Activated CD8-positive, alpha-beta T cell treated with anti-CD3 and anti-CD28 coated beads for 36 hours (primary cell): ENCODE results near the gene GPC2. TPM values are rescaled to one million over a fixed set of nuclear protein-coding genes. Genes with fewer than 3 reads are reported as not detected.
A peak's percentile ranks its signal among the peaks of the same experiment; 100 is the strongest.

Experiments used
- ATAC-seq: fragments of 200-7000 bp; cut with Tn5 transposase; one replicate; pipeline ENCODE4 v1.10.0; 2021; ENCODE audit warnings: mild to moderate bottlenecking, moderate library complexity
- CTCF ChIA-PET: fragments of 350-600 bp; sonication (Branson Sonifier 250); formaldehyde crosslinking; loops from one replicate; lab custom pipeline; 2021; ENCODE audit warnings: antibody characterized with exemption; lab: Charles Lee
- POLR2A ChIA-PET: fragments of 350-600 bp; sonication (Branson Sonifier 250); formaldehyde crosslinking; loops from one replicate; lab custom pipeline; 2021; ENCODE audit warnings: antibody characterized with exemption; lab: Charles Lee
- DNase-seq: peaks from one replicate; pipeline ENCODE4 v3.0.0-alpha.2; 2020
- H3K27ac Mint-ChIP-seq: one replicate; pipeline ENCODE4 v1.8.0; 2021; ENCODE audit warnings: mild to moderate bottlenecking, mixed read lengths
- H3K27me3 Mint-ChIP-seq: one replicate; pipeline ENCODE4 v1.8.0; 2021; ENCODE audit warnings: mixed read lengths
- H3K36me3 Mint-ChIP-seq: one replicate; pipeline ENCODE4 v1.8.0; 2021; ENCODE audit warnings: low read depth, mixed read lengths
- H3K4me1 Mint-ChIP-seq: one replicate; pipeline ENCODE4 v1.8.0; 2021; ENCODE audit warnings: low read depth, mixed read lengths
- H3K4me3 Mint-ChIP-seq: one replicate; pipeline ENCODE4 v1.8.0; 2021; ENCODE audit warnings: mild to moderate bottlenecking, moderate library complexity, mixed read lengths
- H3K9me3 Mint-ChIP-seq: one replicate; pipeline ENCODE4 v1.8.0; 2021; ENCODE audit warnings: mixed read lengths
- CTCF ChIP-seq: fragments of 200-600 bp; IDR thresholded peaks from one replicate; pipeline ENCODE4 v1.8.0; 2022; ENCODE audit warnings: antibody characterized with exemption, mild to moderate bottlenecking
- intact Hi-C: fragments of 100-400 bp; cut with micrococcal nuclease; formaldehyde crosslinking; loops from one replicate; pipeline ENCODE4 v1.10.0; 2022
- total RNA-seq, 2 experiments: library from RNA; stranded (reverse); gene quantifications; one replicate each; pipeline ENCODE4 v1.2.3, GENCODE V29; 2021

The GPC2 gene
- total RNA-seq, 2 experiments from 2014 or later = 3.7 to 4.3 TPM

GRCh38 chr7:100160067-100160466 is 17.1 kb downstream of the GPC2 start:
- ChIA-PET CTCF (interaction anchor here (0.9 to 1.6 kb wide), 2 partner anchors 29 to 57 kb away, joined by 3 to 5 read pairs; no protein-coding TSS in a partner anchor), POLR2A (interaction anchor here (1.2 to 1.4 kb wide), 2 partner anchors 8 to 11 kb away, joined by 6 to 8 read pairs; partner anchors contain the start of genes GAL3ST4 and LAMTOR4)
- H3K9me3 Mint-ChIP-seq = no peaks in the 10 kb centered on the region
- no peak for TF ChIP-seq CTCF
- no peaks in the 10 kb centered on the region for H3K27me3 Mint-ChIP-seq
- ATAC-seq (no peak), DNase-seq (no peak)
- intact Hi-C loops = no loop called here
- peaks cover 46% of the 10 kb centered on the region for H3K4me1 Mint-ChIP-seq
- H3K36me3 Mint-ChIP-seq = peaks cover 9% of the 10 kb centered on the region
- H3K27ac Mint-ChIP-seq = no peak overlapping the region
- peak overlapping the region; percentile 67 for H3K4me3 Mint-ChIP-seq

- POLR2A ChIA-PET = interaction anchor here (0.6 to 1.2 kb wide), 3 partner anchors 9 to 41 kb away, joined by 3 to 8 read pairs (median 3); partner anchors contain the start of gene GAL3ST4
- DNase-seq (no peak), ATAC-seq (no peak)
- Mint-ChIP-seq H3K27me3 (no peaks in the 10 kb centered on the region), H3K36me3 (peaks cover 11% of the 10 kb centered on the region), H3K4me1 (peaks cover 45% of the 10 kb centered on the region), H3K27ac (peak overlapping the region; percentile 88), H3K9me3 (no peaks in the 10 kb centered on the region), H3K4me3 (peak overlapping the region; percentile 67)
- CTCF ChIA-PET = interaction anchor here (0.9 to 2.4 kb wide), 3 partner anchors 12 to 58 kb away, joined by 3 to 8 read pairs (median 6); no protein-coding TSS in a partner anchor
- no peak for TF ChIP-seq CTCF
- intact Hi-C loops = no loop called here
Observed at GRCh38 chr7:100159099-100159623, 18.0 kb downstream of the GPC2 start.

- ChIA-PET POLR2A (interaction anchor here (0.6 to 1.8 kb wide), 7 partner anchors 9 to 33 kb away, joined by 3 to 11 read pairs (median 3); partner anchors contain the start of genes GAL3ST4 and LAMTOR4), CTCF (interaction anchor here (0.7 to 2.4 kb wide), 6 partner anchors 7 to 32 kb away, joined by 3 to 9 read pairs (median 5); no protein-coding TSS in a partner anchor)
- ATAC-seq = peak; percentile 74
Observed at GRCh38 chr7:100158229-100159098, 18.7 kb downstream of the GPC2 start, which contains the start of gene TRAPPC14. Gene TRAPPC14, minus strand, starts transcription at chr7:100158723. Its CDS starts 224 bp downstream, at chr7:100158499.

More at GRCh38 chr7:100158229-100159098, 18.7 kb downstream of the GPC2 start, which contains the start of gene TRAPPC14:
- Mint-ChIP-seq H3K36me3 (peaks cover 14% of the 10 kb centered on the region), H3K4me1 (peaks cover 41% of the 10 kb centered on the region), H3K27me3 (no peaks in the 10 kb centered on the region), H3K27ac (peak within 1 kb of the TSS; percentile 89), H3K9me3 (no peaks in the 10 kb centered on the region), H3K4me3 (peak within 1 kb of the TSS; percentile 67)
- DNase-seq = peak; percentile 96
- no peak for TF ChIP-seq CTCF
- intact Hi-C loops = no loop called here
